Neural cell (in vitro differentiated cells): ENCODE results near the gene CRTC3. TPM values are rescaled to one million over a fixed set of nuclear protein-coding genes. Genes with fewer than 3 reads are reported as not detected.

Experiments used
- H2AFZ ChIP-seq: fragments of 200-600, 300-800 bp; sonication (generic), shearing (Covaris generic); 2 replicates; pipeline ENCODE4 v1.6.0; 2014; ENCODE audit warnings: low read depth, mild to moderate bottlenecking, antibody characterized with exemption, low read length, moderate library complexity
- H3F3A ChIP-seq: fragments of 200-600 bp; shearing (Covaris generic); 2 replicates; pipeline ENCODE4 v1.6.1; 2016; ENCODE audit warnings: mild to moderate bottlenecking, moderate library complexity, mixed read lengths, antibody characterized with exemption, low read length; ENCODE audit not compliant: insufficient read depth, poor library complexity, severe bottlenecking
- H3K27ac ChIP-seq: fragments of 200-600, 300-800 bp; sonication (generic), shearing (Covaris generic); 2 replicates; pipeline ENCODE4 v1.5.1; 2014; ENCODE audit warnings: mild to moderate bottlenecking, low read length, moderate library complexity
- H3K27me3 ChIP-seq: fragments of 300-800, 200-600 bp; sonication (generic), shearing (Covaris generic); 2 replicates; pipeline ENCODE4 v1.6.0; 2014; ENCODE audit warnings: mild to moderate bottlenecking, low read depth, low read length, moderate library complexity; ENCODE audit not compliant: insufficient read depth
- H3K36me3 ChIP-seq: fragments of 300-800, 200-600 bp; sonication (generic), shearing (Covaris generic); 2 replicates; pipeline ENCODE4 v1.5.1; 2014; ENCODE audit warnings: mild to moderate bottlenecking, antibody characterized with exemption, low read length, moderate library complexity; ENCODE audit not compliant: insufficient read depth
- H3K4me2 ChIP-seq: fragments of 300-800, 200-600 bp; sonication (generic), shearing (Covaris generic); 2 replicates; pipeline ENCODE4 v1.6.0; 2014; ENCODE audit warnings: mild to moderate bottlenecking, low read length
- H3K4me3 ChIP-seq: fragments of 300-800, 200-600 bp; sonication (generic), shearing (Covaris generic); 2 replicates; pipeline ENCODE4 v1.5.1; 2014; ENCODE audit warnings: mild to moderate bottlenecking, low read length, moderate library complexity
- H3K79me2 ChIP-seq: fragments of 200-600 bp; shearing (Covaris generic); replicated peaks from 2 replicates; pipeline ENCODE4 v1.6.0; 2014; ENCODE audit warnings: mild to moderate bottlenecking, low read length, moderate library complexity; ENCODE audit not compliant: insufficient read depth
- H3K9ac ChIP-seq: fragments of 300-800, 200-600 bp; sonication (generic), shearing (Covaris generic); 2 replicates; pipeline ENCODE4 v1.6.1; 2016; ENCODE audit warnings: mild to moderate bottlenecking, low read length, mixed read lengths
- H3K9me2 ChIP-seq: fragments of 200-600 bp; shearing (Covaris generic); 2 replicates; pipeline ENCODE4 v1.6.1; 2016; ENCODE audit warnings: mild to moderate bottlenecking, low read length, mixed read lengths; ENCODE audit not compliant: insufficient read depth
- H3K9me3 ChIP-seq: fragments of 200-600, 300-800 bp; sonication (generic), shearing (Covaris generic); 2 replicates; pipeline ENCODE4 v1.6.1; 2016; ENCODE audit warnings: mild to moderate bottlenecking, mixed run types, low read length, moderate library complexity, mixed read lengths
- H4K20me1 ChIP-seq: fragments of 200-600 bp; shearing (Covaris generic); 2 replicates; pipeline ENCODE4 v1.6.1; 2016; ENCODE audit warnings: mild to moderate bottlenecking, mixed run types; ENCODE audit not compliant: insufficient read depth
- EP300 ChIP-seq: fragments of 450-650 bp; conservative IDR thresholded peaks from 2 replicates; pipeline ENCODE4 v1.6.1; 2014; ENCODE audit warnings: antibody characterized with exemption, mild to moderate bottlenecking, moderate library complexity; ENCODE audit not compliant: poor library complexity, severe bottlenecking
- EZH2 ChIP-seq: fragments of 200-600, 300-800 bp; shearing (Covaris generic), sonication (generic); IDR thresholded peaks from 2 replicates; pipeline ENCODE4 v1.6.1; 2014; ENCODE audit warnings: antibody characterized with exemption, low read length, borderline replicate concordance, mild to moderate bottlenecking; ENCODE audit not compliant: insufficient read depth, poor library complexity, severe bottlenecking
- MXI1 ChIP-seq: fragments of 450-650 bp; conservative IDR thresholded peaks from 2 replicates; pipeline ENCODE4 v1.6.1; 2014; ENCODE audit warnings: antibody characterized with exemption, mild to moderate bottlenecking; ENCODE audit not compliant: poor library complexity, severe bottlenecking
- POLR2AphosphoS5 ChIP-seq: IDR thresholded peaks from 2 replicates; pipeline ENCODE4 v1.6.1; 2012
- RAD21 ChIP-seq: fragments of 450-650 bp; conservative IDR thresholded peaks from 2 replicates; pipeline ENCODE4 v1.6.1; 2014; ENCODE audit warnings: antibody characterized with exemption, mild to moderate bottlenecking, moderate library complexity
- SMC3 ChIP-seq: fragments of 450-650 bp; conservative IDR thresholded peaks from 2 replicates; pipeline ENCODE4 v1.6.1; 2014; ENCODE audit warnings: antibody characterized with exemption, mild to moderate bottlenecking, moderate library complexity; ENCODE audit not compliant: poor library complexity
- TAF1 ChIP-seq: IDR thresholded peaks from 2 replicates; pipeline ENCODE4 v1.6.1; 2012; ENCODE audit warnings: low read depth
- polyA plus RNA-seq: library from polyadenylated mRNA; depleted of rRNA; stranded (reverse); fragments of >200 nt; gene quantifications from 2 replicates; pipeline ENCODE4 v1.2.3, GENCODE V29; 2014
- TF ChIP-seq, protein P1 (sequence below): fragments of 450-650 bp; IDR thresholded peaks from 2 replicates; pipeline ENCODE4 v1.5.1; 2014; ENCODE audit warnings: antibody characterized with exemption, mild to moderate bottlenecking, moderate library complexity; ENCODE audit not compliant: poor library complexity, severe bottlenecking
- TF ChIP-seq, protein P2 (sequence below): IDR thresholded peaks from 2 replicates; pipeline ENCODE4 v1.6.1; 2012; ENCODE audit warnings: borderline replicate concordance

The CRTC3 gene
- polyA plus RNA-seq, 1 donor from 2014 or later, result 5.5 TPM

- Histone ChIP-seq H2AFZ (no peak overlapping the region), H3K4me2 (no peak overlapping the region)
Measured at GRCh38 chr15:90664650-90665287, 135.0 kb downstream of the CRTC3 start.

GRCh38 chr15:90665288-90666134, 135.8 kb downstream of the CRTC3 start:
- no peaks in the 10 kb centered on the region for H4K20me1 ChIP-seq
- H3K79me2 ChIP-seq, result no peaks in the 10 kb centered on the region
- no peaks in the 10 kb centered on the region for H3K27me3 ChIP-seq
- H3K27ac ChIP-seq, result no peak overlapping the region
- H3K4me3 ChIP-seq, result no peak overlapping the region
- H3K36me3 ChIP-seq, result no peaks in the 10 kb centered on the region
- no peak overlapping the region for H3K9ac ChIP-seq
- no peaks in the 10 kb centered on the region for H3K9me2 ChIP-seq
- no peaks in the 10 kb centered on the region for H3K9me3 ChIP-seq
- H3F3A ChIP-seq, result no peaks in the 10 kb centered on the region
- H2AFZ ChIP-seq, result no peak overlapping the region
- H3K4me2 ChIP-seq, result no peak overlapping the region
- TF ChIP-seq EP300 (no peak), POLR2AphosphoS5 (no peak), MXI1 (no peak), RAD21 (no peak), TAF1 (no peak), SMC3 (no peak)
- TF ChIP-seq, protein P1, sequence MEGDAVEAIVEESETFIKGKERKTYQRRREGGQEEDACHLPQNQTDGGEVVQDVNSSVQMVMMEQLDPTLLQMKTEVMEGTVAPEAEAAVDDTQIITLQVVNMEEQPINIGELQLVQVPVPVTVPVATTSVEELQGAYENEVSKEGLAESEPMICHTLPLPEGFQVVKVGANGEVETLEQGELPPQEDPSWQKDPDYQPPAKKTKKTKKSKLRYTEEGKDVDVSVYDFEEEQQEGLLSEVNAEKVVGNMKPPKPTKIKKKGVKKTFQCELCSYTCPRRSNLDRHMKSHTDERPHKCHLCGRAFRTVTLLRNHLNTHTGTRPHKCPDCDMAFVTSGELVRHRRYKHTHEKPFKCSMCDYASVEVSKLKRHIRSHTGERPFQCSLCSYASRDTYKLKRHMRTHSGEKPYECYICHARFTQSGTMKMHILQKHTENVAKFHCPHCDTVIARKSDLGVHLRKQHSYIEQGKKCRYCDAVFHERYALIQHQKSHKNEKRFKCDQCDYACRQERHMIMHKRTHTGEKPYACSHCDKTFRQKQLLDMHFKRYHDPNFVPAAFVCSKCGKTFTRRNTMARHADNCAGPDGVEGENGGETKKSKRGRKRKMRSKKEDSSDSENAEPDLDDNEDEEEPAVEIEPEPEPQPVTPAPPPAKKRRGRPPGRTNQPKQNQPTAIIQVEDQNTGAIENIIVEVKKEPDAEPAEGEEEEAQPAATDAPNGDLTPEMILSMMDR, result no peak
- TF ChIP-seq, protein P2, sequence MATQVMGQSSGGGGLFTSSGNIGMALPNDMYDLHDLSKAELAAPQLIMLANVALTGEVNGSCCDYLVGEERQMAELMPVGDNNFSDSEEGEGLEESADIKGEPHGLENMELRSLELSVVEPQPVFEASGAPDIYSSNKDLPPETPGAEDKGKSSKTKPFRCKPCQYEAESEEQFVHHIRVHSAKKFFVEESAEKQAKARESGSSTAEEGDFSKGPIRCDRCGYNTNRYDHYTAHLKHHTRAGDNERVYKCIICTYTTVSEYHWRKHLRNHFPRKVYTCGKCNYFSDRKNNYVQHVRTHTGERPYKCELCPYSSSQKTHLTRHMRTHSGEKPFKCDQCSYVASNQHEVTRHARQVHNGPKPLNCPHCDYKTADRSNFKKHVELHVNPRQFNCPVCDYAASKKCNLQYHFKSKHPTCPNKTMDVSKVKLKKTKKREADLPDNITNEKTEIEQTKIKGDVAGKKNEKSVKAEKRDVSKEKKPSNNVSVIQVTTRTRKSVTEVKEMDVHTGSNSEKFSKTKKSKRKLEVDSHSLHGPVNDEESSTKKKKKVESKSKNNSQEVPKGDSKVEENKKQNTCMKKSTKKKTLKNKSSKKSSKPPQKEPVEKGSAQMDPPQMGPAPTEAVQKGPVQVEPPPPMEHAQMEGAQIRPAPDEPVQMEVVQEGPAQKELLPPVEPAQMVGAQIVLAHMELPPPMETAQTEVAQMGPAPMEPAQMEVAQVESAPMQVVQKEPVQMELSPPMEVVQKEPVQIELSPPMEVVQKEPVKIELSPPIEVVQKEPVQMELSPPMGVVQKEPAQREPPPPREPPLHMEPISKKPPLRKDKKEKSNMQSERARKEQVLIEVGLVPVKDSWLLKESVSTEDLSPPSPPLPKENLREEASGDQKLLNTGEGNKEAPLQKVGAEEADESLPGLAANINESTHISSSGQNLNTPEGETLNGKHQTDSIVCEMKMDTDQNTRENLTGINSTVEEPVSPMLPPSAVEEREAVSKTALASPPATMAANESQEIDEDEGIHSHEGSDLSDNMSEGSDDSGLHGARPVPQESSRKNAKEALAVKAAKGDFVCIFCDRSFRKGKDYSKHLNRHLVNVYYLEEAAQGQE, result no peak

More at GRCh38 chr15:90664650-90665287, 135.0 kb downstream of the CRTC3 start:
- H3K27me3 ChIP-seq, result no peaks in the 10 kb centered on the region
- no peaks in the 10 kb centered on the region for H3K9me2 ChIP-seq
- no peaks in the 10 kb centered on the region for H4K20me1 ChIP-seq
- H3K36me3 ChIP-seq, result no peaks in the 10 kb centered on the region
- H3F3A ChIP-seq, result no peaks in the 10 kb centered on the region
- no peaks in the 10 kb centered on the region for H3K9me3 ChIP-seq
- no peak overlapping the region for H3K9ac ChIP-seq
- no peaks in the 10 kb centered on the region for H3K79me2 ChIP-seq
- H3K27ac ChIP-seq, result no peak overlapping the region
- H3K4me3 ChIP-seq, result no peak overlapping the region
- TF ChIP-seq SMC3, result no peak
- TF ChIP-seq RAD21, result no peak
- TF ChIP-seq, protein P2, result no peak
- no peak for TF ChIP-seq MXI1
- no peak for TF ChIP-seq EP300
- TF ChIP-seq, protein P1, result no peak
- no peak for TF ChIP-seq POLR2AphosphoS5
- TF ChIP-seq TAF1, result no peak
- TF ChIP-seq EZH2, result no peak
